B cell (primary cell): ENCODE data around the gene RHCG. TPM values are rescaled to one million over a fixed set of nuclear protein-coding genes. Genes with fewer than 3 reads are reported as not detected.

ENCODE experiments used
- ATAC-seq: fragments of 200-7000 bp; cut with Tn5 transposase; one replicate; pipeline ENCODE4 v1.10.0; 2021; ENCODE audit warnings: low read depth, mild to moderate bottlenecking, moderate number of reproducible peaks, moderate library complexity
- CTCF ChIA-PET: fragments of 350-600 bp; sonication (Branson Sonifier 250); formaldehyde crosslinking; loops from one replicate; lab custom pipeline; 2021; ENCODE audit warnings: antibody characterized with exemption, inconsistent platforms; lab: Charles Lee
- POLR2A ChIA-PET: fragments of 350-600 bp; sonication (Branson Sonifier 250); formaldehyde crosslinking; loops from one replicate; lab custom pipeline; 2021; ENCODE audit warnings: antibody characterized with exemption; lab: Charles Lee
- DNase-seq: peaks from one replicate; pipeline ENCODE4 v3.0.0; 2013
- H2AFZ ChIP-seq: 2 replicates; pipeline ENCODE4 v1.6.1; 2012; ENCODE audit warnings: mild to moderate bottlenecking, low read depth, low read length; ENCODE audit not compliant: insufficient read depth, poor library complexity, severe bottlenecking
- H3K27ac ChIP-seq, 2 donors: 1 replicate in 1 of 2; 2 replicates in 1 of 2; pipeline ENCODE4 v1.5.1; 2012 to 2013; ENCODE audit warnings: low read length in 2 of 2, mild to moderate bottlenecking in 2 of 2, moderate library complexity in 1 of 2
- H3K27me3 ChIP-seq, 4 experiments: fragments of 200-600 bp in 1 of 4; sonication (generic) in 1 of 4; replicated peaks in 1 of 4; 1 replicate in 2 of 4; 2 replicates in 2 of 4; pipeline versions ENCODE4 v1.6.1 to v1.7.0; 2013 to 2016; ENCODE audit warnings: low read length in 3 of 4, mild to moderate bottlenecking in 2 of 4, mixed read lengths in 1 of 4, moderate library complexity in 1 of 4; ENCODE audit not compliant: insufficient read depth in 4 of 4, control insufficient read depth in 3 of 4; ENCODE audit errors: control extremely low read depth in 1 of 4
- H3K36me3 ChIP-seq, 2 experiments: replicated peaks in 1 of 2; 1 replicate in 1 of 2; 2 replicates in 1 of 2; pipeline versions ENCODE4 v1.6.1 to v1.7.1; 2013; ENCODE audit warnings: low read length in 1 of 2; ENCODE audit not compliant: insufficient read depth in 2 of 2, control insufficient read depth in 1 of 2; ENCODE audit errors: control extremely low read depth in 1 of 2, extremely low read depth in 1 of 2
- H3K4me1 ChIP-seq, 2 donors: fragments of 200-600 bp in 1 of 2; sonication (generic) in 1 of 2; 1 replicate in 1 of 2; 2 replicates in 1 of 2; pipeline versions ENCODE4 v1.5.1 to v1.6.1; 2013 to 2017; ENCODE audit warnings: low read length in 2 of 2; ENCODE audit not compliant: control insufficient read depth in 2 of 2, insufficient read depth in 2 of 2
- H3K4me2 ChIP-seq: replicated peaks from 2 replicates; pipeline ENCODE3; 2012; ENCODE audit warnings: mild to moderate bottlenecking, low read depth, low read length; ENCODE audit not compliant: poor library complexity, severe bottlenecking
- H3K4me3 ChIP-seq, 5 experiments: fragments of 200-600 bp in 1 of 5; sonication (generic) in 1 of 5; 1 replicate in 3 of 5; 2 replicates in 2 of 5; pipeline versions ENCODE4 v1.5.1 to v1.7.0; 2011 to 2016; ENCODE audit warnings: low read length in 4 of 5, mild to moderate bottlenecking in 4 of 5, low read depth in 2 of 5, control low read depth in 1 of 5, moderate library complexity in 1 of 5; ENCODE audit not compliant: insufficient read depth in 1 of 5; ENCODE audit errors: control extremely low read depth in 1 of 5, extremely low read depth in 1 of 5
- H3K79me2 ChIP-seq: fragments of 200-600 bp; sonication (generic); one replicate; pipeline ENCODE4 v1.6.0; 2016; ENCODE audit warnings: low read length; ENCODE audit not compliant: control insufficient read depth, insufficient read depth
- H3K9ac ChIP-seq: fragments of 200-600 bp; sonication (generic); 2 replicates; pipeline ENCODE4 v1.6.1; 2017; ENCODE audit warnings: mild to moderate bottlenecking, low read length, moderate library complexity
- H3K9me3 ChIP-seq, 3 donors: one replicate each; pipeline versions ENCODE4 v1.6.1 to v1.7.1; 2013; ENCODE audit warnings: low read length in 2 of 3; ENCODE audit not compliant: control insufficient read depth in 2 of 3, insufficient read depth in 1 of 3; ENCODE audit errors: control extremely low read depth in 1 of 3
- H4K20me1 ChIP-seq: 2 replicates; pipeline ENCODE4 v1.6.0; 2012; ENCODE audit warnings: mild to moderate bottlenecking, low read length; ENCODE audit not compliant: insufficient read depth, control insufficient read depth, poor library complexity, severe bottlenecking
- H3K27ac Mint-ChIP-seq: one replicate; pipeline ENCODE4 v1.8.0; 2021; ENCODE audit warnings: mixed read lengths
- H3K27me3 Mint-ChIP-seq: one replicate; pipeline ENCODE4 v1.8.0; 2021; ENCODE audit warnings: mixed read lengths
- H3K4me1 Mint-ChIP-seq: one replicate; pipeline ENCODE4 v1.8.0; 2021; ENCODE audit warnings: mixed read lengths
- H3K4me3 Mint-ChIP-seq: one replicate; pipeline ENCODE4 v1.8.0; 2021; ENCODE audit warnings: mixed read lengths
- H3K9me3 Mint-ChIP-seq: one replicate; pipeline ENCODE4 v1.8.0; 2022; ENCODE audit warnings: mixed read lengths; ENCODE audit not compliant: insufficient read depth
- EZH2 ChIP-seq: IDR thresholded peaks from 2 replicates; pipeline ENCODE4 v1.6.1; 2012; ENCODE audit warnings: borderline replicate concordance, low read depth, mild to moderate bottlenecking, moderate library complexity, low read length; ENCODE audit not compliant: insufficient read depth, poor library complexity, severe bottlenecking
- WGBS: methylation state at CpG from one replicate; pipeline ENCODE4 v1.1.5; 2013; ENCODE audit warnings: missing lambda C conversion rate; ENCODE audit not compliant: insufficient coverage; 5-methylcytosine and 5-hydroxymethylcytosine counted together
- intact Hi-C: fragments of 100-400 bp; cut with micrococcal nuclease; formaldehyde crosslinking; loops from one replicate; pipeline ENCODE4 v1.10.0; 2022
- polyA plus RNA-seq: library from polyadenylated mRNA; depleted of rRNA; stranded (reverse); fragments of >200 nt; gene quantifications from 2 replicates; pipeline ENCODE4 v1.2.3, GENCODE V29; 2012
- total RNA-seq, 2 donors: library from RNA; stranded (reverse); fragments of 120-200 nt in 1 of 2; gene quantifications; 1 replicate in 1 of 2; 2 replicates in 1 of 2; pipeline versions ENCODE4 v1.2.3 to v1.2.4, GENCODE V29; 2013 to 2022
- TF ChIP-seq, protein P1 (sequence below): fragments of 200-600 bp; IDR thresholded peaks from one replicate; pipeline ENCODE4 v1.8.0; 2022; ENCODE audit warnings: antibody characterized with exemption, mild to moderate bottlenecking

The RHCG gene
- total and polyA plus RNA-seq, 2 donors (not counting 1 experiment from before 2014, with no cell fraction given): not detected

DNA sequence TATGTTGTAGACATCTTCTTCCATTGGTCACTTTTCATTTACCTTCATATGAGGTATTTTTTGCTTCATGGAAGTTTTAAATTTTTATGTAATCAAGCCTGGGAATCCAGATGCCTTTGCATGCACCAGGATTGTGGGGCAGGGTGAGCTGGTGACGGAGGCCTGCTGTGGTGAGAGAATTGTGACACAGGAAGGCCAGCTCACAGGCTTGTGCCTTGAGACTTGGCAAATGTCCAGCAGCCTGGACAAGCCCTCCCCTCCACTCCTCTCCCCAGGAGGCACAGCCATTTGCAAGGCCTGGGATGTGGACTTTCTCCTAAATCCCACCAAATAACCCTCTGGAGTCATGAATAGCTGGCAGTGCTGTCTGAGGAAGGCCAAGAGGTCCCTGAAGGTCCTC lies 67.4 kb downstream of the RHCG start:
- Mint-ChIP-seq H3K4me1 (peaks cover 7% of the 10 kb centered on the region), H3K4me3 (no peak overlapping the region), H3K27me3 (peaks cover 20% of the 10 kb centered on the region), H3K27ac (no peak overlapping the region), H3K9me3 (no peaks in the 10 kb centered on the region)
- CTCF ChIA-PET: interaction anchor here (1.6 to 5.9 kb wide), 5 partner anchors 10 to 222 kb away, joined by 6 to 126 read pairs (median 13); no protein-coding TSS in a partner anchor
- Histone ChIP-seq H3K9ac (no peak overlapping the region), H4K20me1 (no peaks in the 10 kb centered on the region), H3K79me2 (no peaks in the 10 kb centered on the region), H3K4me3 (no peak overlapping the region), H3K4me1 (peaks cover 4 to 10% of the 10 kb centered on the region in 2 donors), H3K27ac (no peak overlapping the region), H2AFZ (no peak overlapping the region), H3K36me3 (no peaks in the 10 kb centered on the region), H3K9me3 (no peaks in the 10 kb centered on the region), H3K4me2 (no peak overlapping the region), H3K27me3 (peaks cover 0 to 24% (median 3%) of the 10 kb centered on the region in 4 experiments)
- no peak for DNase-seq
- intact Hi-C loops: no loop called here
- ATAC-seq: no peak
- POLR2A ChIA-PET: no interaction called here
- TF ChIP-seq EZH2: no peak
- TF ChIP-seq, protein P1, sequence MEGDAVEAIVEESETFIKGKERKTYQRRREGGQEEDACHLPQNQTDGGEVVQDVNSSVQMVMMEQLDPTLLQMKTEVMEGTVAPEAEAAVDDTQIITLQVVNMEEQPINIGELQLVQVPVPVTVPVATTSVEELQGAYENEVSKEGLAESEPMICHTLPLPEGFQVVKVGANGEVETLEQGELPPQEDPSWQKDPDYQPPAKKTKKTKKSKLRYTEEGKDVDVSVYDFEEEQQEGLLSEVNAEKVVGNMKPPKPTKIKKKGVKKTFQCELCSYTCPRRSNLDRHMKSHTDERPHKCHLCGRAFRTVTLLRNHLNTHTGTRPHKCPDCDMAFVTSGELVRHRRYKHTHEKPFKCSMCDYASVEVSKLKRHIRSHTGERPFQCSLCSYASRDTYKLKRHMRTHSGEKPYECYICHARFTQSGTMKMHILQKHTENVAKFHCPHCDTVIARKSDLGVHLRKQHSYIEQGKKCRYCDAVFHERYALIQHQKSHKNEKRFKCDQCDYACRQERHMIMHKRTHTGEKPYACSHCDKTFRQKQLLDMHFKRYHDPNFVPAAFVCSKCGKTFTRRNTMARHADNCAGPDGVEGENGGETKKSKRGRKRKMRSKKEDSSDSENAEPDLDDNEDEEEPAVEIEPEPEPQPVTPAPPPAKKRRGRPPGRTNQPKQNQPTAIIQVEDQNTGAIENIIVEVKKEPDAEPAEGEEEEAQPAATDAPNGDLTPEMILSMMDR: no peak
- WGBS: no CpG with 5 or more reads among the region's 1 CpG

DNA sequence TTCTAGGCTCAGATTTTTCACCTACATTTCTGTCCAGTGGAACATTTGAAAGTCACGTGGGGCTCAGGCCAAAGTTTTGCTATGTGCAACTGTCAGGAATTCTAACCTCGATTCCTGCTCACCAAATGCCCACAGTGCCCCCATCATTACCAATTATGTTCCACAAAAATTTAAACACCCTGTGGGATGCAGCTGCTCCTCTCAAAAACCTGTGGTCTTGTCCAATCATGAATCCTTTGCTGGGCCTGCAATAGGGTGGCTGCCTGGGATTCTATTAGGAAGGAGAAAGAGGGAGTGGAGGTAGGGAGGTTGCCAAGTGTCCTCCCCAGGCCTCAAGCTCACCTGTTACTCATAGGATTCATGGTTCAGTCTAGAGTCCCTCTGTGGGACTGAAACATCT lies 68.1 kb downstream of the RHCG start:
- no peak overlapping the region for H3K27ac ChIP-seq
- H3K27ac Mint-ChIP-seq: no peak overlapping the region
- ChIA-PET CTCF (interaction anchor here (0.6 to 5.9 kb wide), 5 partner anchors 10 to 69 kb away, joined by 3 to 126 read pairs (median 13); no protein-coding TSS in a partner anchor), POLR2A (no interaction called here)
- no peak for TF ChIP-seq EZH2
- TF ChIP-seq, protein P1: no peak
- H3K9me3 Mint-ChIP-seq: no peaks in the 10 kb centered on the region
- peaks cover 20% of the 10 kb centered on the region for H3K27me3 Mint-ChIP-seq
- no peak overlapping the region for H3K4me3 ChIP-seq
- H3K4me1 Mint-ChIP-seq: peaks cover 7% of the 10 kb centered on the region
- peaks cover 0 to 26% (median 3%) of the 10 kb centered on the region in 4 experiments for H3K27me3 ChIP-seq
- H4K20me1 ChIP-seq: no peaks in the 10 kb centered on the region
- H3K36me3 ChIP-seq: no peaks in the 10 kb centered on the region
- ATAC-seq (no peak), DNase-seq (no peak)
- no peak overlapping the region for H3K4me2 ChIP-seq
- WGBS: 93% methylated on average over 2 of the region's 2 CpGs
- H3K9me3 ChIP-seq: no peaks in the 10 kb centered on the region
- no peak overlapping the region for H2AFZ ChIP-seq
- intact Hi-C loops: no loop called here
- H3K4me1 ChIP-seq: peaks cover 4 to 10% of the 10 kb centered on the region in 2 donors
- no peaks in the 10 kb centered on the region for H3K79me2 ChIP-seq
- H3K4me3 Mint-ChIP-seq: no peak overlapping the region
- no peak overlapping the region for H3K9ac ChIP-seq
